C4-2B (cell line): Measurements from ENCODE around the gene ABCA8.
"Not testable (repeated sequence)": the region's sequence is repeated elsewhere in the genome, so short reads cannot be mapped to it uniquely, and the experiment has no call there.

Experiments
- H3K27ac ChIP-seq: fragments of 450-650 bp; 2 replicates; pipeline ENCODE4 v1.5.1; 2017
- ZFX ChIP-seq: fragments of 450-650 bp; IDR thresholded peaks from 2 replicates; pipeline ENCODE4 v1.6.1; 2017
- TF ChIP-seq, protein P1 (sequence below): fragments of 450-650 bp; conservative IDR thresholded peaks from 2 replicates; pipeline ENCODE4 v1.5.1; 2017; ENCODE audit warnings: mild to moderate bottlenecking

ABCA8 gene

DNA sequence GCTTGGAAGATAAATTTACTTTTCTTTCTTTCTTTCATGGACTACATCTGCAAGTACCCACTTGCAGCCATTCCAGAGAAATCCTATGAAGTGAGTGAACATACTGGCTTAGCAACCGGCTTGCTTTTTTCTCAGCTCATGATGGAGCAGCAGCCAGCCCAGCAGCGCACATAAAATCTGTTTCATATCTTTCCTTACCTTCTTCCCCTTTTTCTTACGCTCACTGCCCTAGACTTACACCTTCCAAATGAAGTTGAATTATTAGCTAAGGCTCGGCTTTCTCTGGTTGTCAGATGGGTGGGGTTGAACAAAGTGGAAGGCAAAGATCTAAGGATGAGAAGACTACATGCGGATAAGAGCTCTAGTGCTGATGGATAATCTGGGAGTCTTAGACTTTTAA is 13.9 kb upstream of the ABCA8 start:
- TF ChIP-seq, protein P1, sequence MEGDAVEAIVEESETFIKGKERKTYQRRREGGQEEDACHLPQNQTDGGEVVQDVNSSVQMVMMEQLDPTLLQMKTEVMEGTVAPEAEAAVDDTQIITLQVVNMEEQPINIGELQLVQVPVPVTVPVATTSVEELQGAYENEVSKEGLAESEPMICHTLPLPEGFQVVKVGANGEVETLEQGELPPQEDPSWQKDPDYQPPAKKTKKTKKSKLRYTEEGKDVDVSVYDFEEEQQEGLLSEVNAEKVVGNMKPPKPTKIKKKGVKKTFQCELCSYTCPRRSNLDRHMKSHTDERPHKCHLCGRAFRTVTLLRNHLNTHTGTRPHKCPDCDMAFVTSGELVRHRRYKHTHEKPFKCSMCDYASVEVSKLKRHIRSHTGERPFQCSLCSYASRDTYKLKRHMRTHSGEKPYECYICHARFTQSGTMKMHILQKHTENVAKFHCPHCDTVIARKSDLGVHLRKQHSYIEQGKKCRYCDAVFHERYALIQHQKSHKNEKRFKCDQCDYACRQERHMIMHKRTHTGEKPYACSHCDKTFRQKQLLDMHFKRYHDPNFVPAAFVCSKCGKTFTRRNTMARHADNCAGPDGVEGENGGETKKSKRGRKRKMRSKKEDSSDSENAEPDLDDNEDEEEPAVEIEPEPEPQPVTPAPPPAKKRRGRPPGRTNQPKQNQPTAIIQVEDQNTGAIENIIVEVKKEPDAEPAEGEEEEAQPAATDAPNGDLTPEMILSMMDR = no peak
- TF ChIP-seq ZFX = no peak
- H3K27ac ChIP-seq = no peak overlapping the region

DNA sequence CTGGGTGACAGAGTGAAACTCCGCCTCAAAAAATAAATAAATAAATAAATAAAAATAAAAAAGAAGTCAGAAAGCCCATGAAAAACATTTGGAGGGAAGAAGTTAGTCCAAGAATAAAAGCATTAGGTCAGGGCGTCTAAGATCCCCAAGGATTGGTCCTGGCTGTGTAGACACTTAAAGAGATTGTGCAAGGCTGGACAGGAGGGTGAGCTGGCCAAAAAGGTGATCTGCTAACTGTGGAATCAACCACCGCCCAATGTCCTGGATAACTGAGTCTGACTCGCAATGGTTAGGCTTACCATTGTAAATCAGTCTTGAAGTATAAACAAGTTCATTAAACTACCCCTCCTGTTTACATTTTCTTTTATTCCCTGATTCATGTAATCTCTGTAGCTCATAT is 8.8 kb upstream of the ABCA8 start:
- H3K27ac ChIP-seq = no peak overlapping the region
- no peak for TF ChIP-seq ZFX
- TF ChIP-seq, protein P1 = no peak

DNA sequence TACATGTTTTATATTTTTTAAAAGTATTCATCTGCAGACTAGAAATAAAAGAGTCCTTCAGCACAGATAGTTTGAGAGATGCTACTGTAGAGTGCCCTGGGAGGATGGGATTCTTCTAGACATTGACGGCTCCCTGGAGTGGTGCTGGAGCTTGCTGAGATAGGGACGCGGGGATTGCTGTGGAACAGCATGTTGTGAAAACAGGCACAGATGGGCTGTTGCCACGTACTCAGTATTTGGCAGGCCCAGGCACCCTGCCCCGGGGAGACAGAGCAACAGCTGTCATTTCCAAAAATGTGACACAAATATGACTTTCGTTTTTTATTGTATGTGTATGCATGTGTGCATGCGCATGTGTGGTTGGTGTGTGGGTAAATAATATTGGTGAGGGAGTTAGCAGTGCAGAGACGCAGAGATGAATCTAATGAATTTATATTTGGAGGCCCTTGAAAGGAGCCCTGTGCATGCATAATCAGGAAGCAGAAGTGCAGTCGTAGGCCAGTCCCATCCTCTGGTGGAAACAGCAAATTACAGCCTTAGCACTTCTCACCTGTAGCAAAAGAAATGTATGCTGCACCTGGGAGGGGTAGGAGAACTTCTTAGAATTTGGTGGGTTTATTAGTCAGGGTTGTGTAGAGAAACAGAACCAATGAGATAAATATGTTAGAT is 6.2 kb upstream of the ABCA8 start:
- no peak overlapping the region for H3K27ac ChIP-seq
- TF ChIP-seq, protein P1 = no peak
- TF ChIP-seq ZFX = no peak

DNA sequence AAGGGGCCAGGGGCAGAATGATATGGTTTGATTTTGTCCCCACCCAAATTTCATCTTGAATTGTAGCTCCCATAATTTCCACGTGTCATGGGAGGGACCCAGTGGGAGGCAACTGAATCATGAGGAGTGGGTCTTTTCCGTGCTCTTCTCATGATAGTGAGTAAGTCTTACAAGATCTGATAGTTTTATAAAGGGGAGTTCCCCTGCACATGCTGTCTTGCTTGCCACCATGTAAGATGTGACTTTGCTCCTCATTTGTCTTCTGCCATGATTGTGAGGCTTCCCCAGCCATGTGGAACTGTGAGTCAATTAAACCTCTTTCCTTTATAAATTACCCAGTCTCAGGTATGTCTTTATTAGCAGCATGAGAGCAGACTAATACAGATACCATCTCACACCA is 3.9 kb upstream of the ABCA8 start:
- not testable (repeated sequence) for H3K27ac ChIP-seq

DNA sequence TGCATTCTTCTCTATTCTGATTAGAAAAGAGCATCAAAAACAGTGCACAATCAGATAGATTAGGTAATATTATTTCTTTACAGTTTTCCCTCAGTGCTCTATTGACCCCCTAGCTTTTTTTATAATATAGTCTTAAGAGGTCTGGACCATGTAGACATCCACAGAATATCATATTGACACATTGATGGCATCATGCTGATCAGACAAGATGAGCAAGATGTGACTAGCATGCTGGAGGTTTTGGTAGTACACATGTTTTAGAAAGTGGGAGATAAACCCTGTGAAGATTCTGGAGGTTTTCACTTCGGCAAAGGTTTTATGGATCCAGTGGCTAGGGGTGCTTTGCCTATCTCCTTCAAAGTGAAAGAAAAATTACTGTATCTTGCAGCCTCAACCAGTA is 2.8 kb upstream of the ABCA8 start:
- TF ChIP-seq, protein P1 = no peak
- no peak for TF ChIP-seq ZFX
- no peak overlapping the region for H3K27ac ChIP-seq

DNA sequence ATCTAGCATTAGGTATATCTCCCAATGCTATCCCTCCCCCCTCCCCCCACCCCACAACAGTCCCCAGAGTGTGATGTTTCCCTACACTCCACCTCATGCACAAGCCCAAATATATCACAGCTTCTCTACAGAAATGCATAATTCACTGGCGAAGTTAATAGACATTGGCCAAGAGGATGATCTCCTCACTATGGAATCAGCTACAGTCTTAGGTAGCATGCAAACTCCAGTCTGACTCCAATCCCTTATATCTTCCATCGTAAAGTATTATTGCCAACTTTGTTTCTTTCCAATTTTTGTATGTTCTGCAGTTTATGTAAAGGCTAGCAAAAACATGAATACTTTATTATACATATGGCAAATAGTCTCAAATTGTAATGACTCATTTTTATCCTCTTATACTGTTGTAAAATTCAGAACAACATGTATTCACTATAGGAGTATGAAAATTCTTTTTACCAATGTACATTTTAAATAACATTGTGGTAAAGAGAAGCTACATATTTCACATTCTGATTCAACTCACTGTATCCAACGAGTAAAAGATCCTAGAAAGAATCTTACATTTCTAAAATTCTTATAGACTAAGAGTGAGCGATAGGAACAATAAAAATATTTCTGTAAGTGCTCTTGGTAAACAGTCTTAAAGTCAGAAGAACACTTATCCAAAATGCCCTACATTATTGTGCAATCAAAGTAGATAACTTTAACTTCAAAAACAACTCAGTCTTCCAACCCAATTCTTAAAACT is 871 bp downstream of the ABCA8 start:
- TF ChIP-seq, protein P1 = no peak
- no peak for TF ChIP-seq ZFX
- no peak overlapping the region for H3K27ac ChIP-seq

DNA sequence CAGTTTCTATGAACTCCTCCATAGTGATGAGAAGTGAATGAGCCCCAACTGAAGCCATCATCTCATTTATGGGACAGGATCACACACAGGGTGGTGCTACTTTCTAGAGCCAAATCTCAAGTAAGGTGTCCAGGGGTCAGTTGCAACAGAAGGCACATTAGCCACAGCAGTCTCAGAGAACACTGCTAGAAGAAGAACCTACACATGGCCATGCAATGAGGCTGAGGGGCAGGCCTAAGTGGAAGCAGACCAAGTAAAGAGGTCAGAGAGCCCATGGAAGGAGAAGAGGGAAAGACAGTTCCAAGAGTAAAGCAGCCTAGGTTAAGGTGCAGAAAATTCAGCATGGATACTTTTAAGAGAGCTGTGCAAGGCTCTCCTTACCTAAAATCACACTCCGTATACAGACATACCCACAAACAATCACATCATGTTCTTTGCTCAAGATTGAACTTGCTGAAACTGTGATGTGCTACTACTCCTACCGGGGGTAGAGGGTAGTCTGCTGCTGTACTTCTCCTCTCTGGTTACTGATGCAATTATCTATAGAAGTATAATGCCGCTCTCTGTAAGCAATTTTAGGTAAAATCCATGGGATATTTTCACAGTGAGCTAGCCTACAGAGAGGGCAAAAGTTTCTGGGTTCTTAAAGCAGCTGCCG is 1.7 kb downstream of the ABCA8 start:
- TF ChIP-seq, protein P1 = no peak
- no peak for TF ChIP-seq ZFX
- H3K27ac ChIP-seq = no peak overlapping the region
